ENCODE data around the gene SEPHS2. TPM values are rescaled to one million over a fixed set of nuclear protein-coding genes. Genes with fewer than 3 reads are reported as not detected.

Gene SEPHS2
- total and polyA plus RNA-seq, 2 of the 8 experiments (the other 6 are each of a cell fraction or from before 2014, with no cell fraction given), result 28.2 to 61.8 TPM

GRCh38 chr16:30417529-30418349 lies 27.9 kb downstream of the SEPHS2 start (continued):
- TF ChIP-seq RAD21 (IDR thresholded peaks at IDR 0.05 in 1 of 2, conservative IDR thresholded peaks at IDR 0.05 in 1 of 2; ENCODE audit: low read depth in 2 of 2, low read length in 2 of 2), result peak; percentile 16 to 29; a peak in 2 of 4 replicates
- peak; percentile 21 to 37 (median 29); a peak in 2 of 4 replicates for TF ChIP-seq CTCF (IDR thresholded peaks at IDR 0.05; ENCODE audit: control extremely low read depth in 1 of 3, insufficient read depth in 1 of 3, low read depth in 1 of 3, low read length in 3 of 3)
- no peak for TF ChIP-seq SIRT6 (IDR thresholded peaks at IDR 0.05; ENCODE audit: low read length)
- TF ChIP-seq TAF1 (IDR thresholded peaks at IDR 0.05; ENCODE audit: low read depth, low read length), result no peak; the same call in 1 of the 2 replicates
- TF ChIP-seq EGR1 (IDR thresholded peaks at IDR 0.05; ENCODE audit: borderline replicate concordance, low read depth, low read length), result no peak
- no peak for TF ChIP-seq BRCA1 (IDR thresholded peaks at IDR 0.05; ENCODE audit: low read depth, low read length)
- TF ChIP-seq RXRA (IDR thresholded peaks at IDR 0.05; ENCODE audit: insufficient read depth, low read depth, low read length), result no peak
- TF ChIP-seq CBX8 (IDR thresholded peaks at IDR 0.05; ENCODE audit: borderline replicate concordance, low read depth, low read length), result no peak
- 0 out of 2 replicates have a peak, but pooled peaks have one; percentile 47 for TF ChIP-seq CHD2 (IDR thresholded peaks at IDR 0.05; ENCODE audit: low read length)
- no peak for TF ChIP-seq RFX5 (IDR thresholded peaks at IDR 0.05; ENCODE audit: borderline replicate concordance, low read depth, low read length)
- no peak for TF ChIP-seq ZNF274 (IDR thresholded peaks at IDR 0.05; ENCODE audit: borderline replicate concordance, extremely low read depth, low read length)
- TF ChIP-seq CEBPB (IDR thresholded peaks at IDR 0.05; ENCODE audit: low read depth, low read length), result no peak
- no peak for TF ChIP-seq SP4 (IDR thresholded peaks at IDR 0.05; ENCODE audit: low read length)
- no peak for TF ChIP-seq TCF12 (IDR thresholded peaks at IDR 0.05; ENCODE audit: low read depth, low read length)
- no peak for TF ChIP-seq JUND (IDR thresholded peaks at IDR 0.05; ENCODE audit: low read length)
- TF ChIP-seq POLR2A (IDR thresholded peaks at IDR 0.05; ENCODE audit: control extremely low read depth in 1 of 2, low read depth in 2 of 2, low read length in 2 of 2), result peak in 1 of 2 experiments; percentile 52; a peak in 1 of 3 replicates
- peak; percentile 48; the same call in 1 of the 2 replicates for TF ChIP-seq CREB1 (IDR thresholded peaks at IDR 0.05)
- no peak for TF ChIP-seq ATF3 (IDR thresholded peaks at IDR 0.05; ENCODE audit: insufficient read depth, low read depth, low read length)
- TF ChIP-seq HDAC2 (IDR thresholded peaks at IDR 0.05; ENCODE audit: borderline replicate concordance in 1 of 2, low read depth in 2 of 2, low read length in 2 of 2), result no peak
- TF ChIP-seq EP300 (IDR thresholded peaks at IDR 0.05; ENCODE audit: borderline replicate concordance in 1 of 2, low read depth in 2 of 2, low read length in 2 of 2), result no peak
- peak; percentile 31 for TF ChIP-seq KDM4A (IDR thresholded peaks at IDR 0.05; ENCODE audit: low read depth, low read length, severe bottlenecking)
